HepG2 (cell line): ENCODE results near the gene GLI3. TPM values are rescaled to one million over a fixed set of nuclear protein-coding genes. Genes with fewer than 3 reads are reported as not detected.

ENCODE experiments used
- ATAC-seq: fragments of 200-7000 bp; cut with Tn5 transposase; 3 replicates; pipeline ENCODE4 v1.9.1; 2020; ENCODE audit warnings: mild to moderate bottlenecking, moderate library complexity
- BruUV-seq: library from RNA; stranded (reverse); fragments of 400-500 nt; replicated peaks from 2 replicates; lab custom pipeline; 2021; lab: Mats Ljungman, UMichigan
- CTCF ChIA-PET: fragments of 300-600 bp; formaldehyde crosslinking; extraction: SDS; loops from one replicate; lab custom pipeline; 2021; ENCODE audit warnings: low total read pairs, inconsistent platforms, low intra/inter-chr PET ratio; lab: Yijun Ruan, JAX
- POLR2A ChIA-PET: fragments of 350-600 bp; sonication (Branson Sonifier 250); formaldehyde crosslinking; loops from one replicate; lab custom pipeline; 2020; ENCODE audit warnings: antibody characterized with exemption, inconsistent platforms; lab: Yijun Ruan, JAX
- DNase-seq: peaks from one replicate; pipeline ENCODE4 v3.0.0-alpha.2; 2015; ENCODE audit warnings: low spot score
- FAIRE-seq: peaks from 3 replicates; lab custom pipeline; 2011; peaks lifted over from hg19 to GRCh38; lab: Jason Lieb, UNC
- H2AFZ ChIP-seq: one replicate; pipeline ENCODE4 v1.6.1; 2011; ENCODE audit warnings: low read length, inconsistent platforms
- H3K27ac ChIP-seq: fragments of 300-600 bp; 3 replicates; pipeline ENCODE4 v1.8.0; 2011; ENCODE audit warnings: mixed run types, mild to moderate bottlenecking, mixed read lengths, low read length, inconsistent platforms; ENCODE audit not compliant: insufficient read depth; ENCODE audit errors: extremely low read length
- H3K27me3 ChIP-seq, 2 experiments: fragments of 200-600 bp in 1 of 2; 2 replicates in 1 of 2; 3 replicates in 1 of 2; pipeline versions ENCODE4 v1.6.0 to v1.8.0; 2011; ENCODE audit warnings: low read length in 2 of 2, mild to moderate bottlenecking in 2 of 2, moderate library complexity in 2 of 2, inconsistent platforms in 1 of 2; ENCODE audit not compliant: insufficient read depth in 2 of 2, control insufficient read depth in 1 of 2
- H3K36me3 ChIP-seq, 2 experiments: fragments of 200-600 bp in 1 of 2; replicated peaks in 1 of 2; 2 replicates in 1 of 2; 3 replicates in 1 of 2; pipeline versions ENCODE4 v1.5.1 to v1.8.0; 2011; ENCODE audit warnings: low read length in 2 of 2, inconsistent platforms in 1 of 2; ENCODE audit not compliant: insufficient read depth in 2 of 2, control insufficient read depth in 1 of 2
- H3K4me1 ChIP-seq: 2 replicates; pipeline ENCODE4 v1.5.1; 2012; ENCODE audit warnings: low read length, inconsistent platforms; ENCODE audit not compliant: insufficient read depth
- H3K4me2 ChIP-seq: 2 replicates; pipeline ENCODE4 v1.6.0; 2011; ENCODE audit warnings: low read depth, low read length, inconsistent platforms
- H3K4me3 ChIP-seq, 3 experiments: fragments of 200-600 bp in 1 of 3; sonication (generic), shearing (Covaris generic) in 1 of 3; replicated peaks in 1 of 3; 2 replicates each; pipeline ENCODE4 v1.5.1; 2011 to 2016; ENCODE audit warnings: low read length in 3 of 3, inconsistent platforms in 2 of 3, low read depth in 2 of 3, mild to moderate bottlenecking in 2 of 3, control low read depth in 1 of 3, mixed read lengths in 1 of 3; ENCODE audit not compliant: insufficient read depth in 1 of 3
- H3K79me2 ChIP-seq: one replicate; pipeline ENCODE4 v1.6.1; 2011; ENCODE audit warnings: low read length, inconsistent platforms; ENCODE audit not compliant: insufficient read depth
- H3K9ac ChIP-seq: 2 replicates; pipeline ENCODE4 v1.6.0; 2011; ENCODE audit warnings: mild to moderate bottlenecking, low read depth, low read length, inconsistent platforms; ENCODE audit not compliant: insufficient read depth
- H3K9me3 ChIP-seq: 2 replicates; pipeline ENCODE4 v1.5.1; 2012; ENCODE audit warnings: mild to moderate bottlenecking, low read length
- H4K20me1 ChIP-seq: 2 replicates; pipeline ENCODE4 v1.6.0; 2011; ENCODE audit warnings: inconsistent platforms, mild to moderate bottlenecking, low read length, moderate library complexity; ENCODE audit not compliant: insufficient read depth
- HDAC2 ChIP-seq: sonication (generic); formaldehyde crosslinking; IDR thresholded peaks from 2 replicates; pipeline ENCODE4 v1.4.0; 2020; ENCODE audit warnings: missing genetic modification reagents
- JUN ChIP-seq: sonication (generic); formaldehyde crosslinking; IDR thresholded peaks from 2 replicates; pipeline ENCODE4 v1.4.0; 2020; ENCODE audit warnings: mild to moderate bottlenecking, missing genetic modification reagents
- KAT2B ChIP-seq: fragments of 150-350 bp; IDR thresholded peaks from 2 replicates; pipeline ENCODE4 v1.6.1; 2014; ENCODE audit warnings: low read depth, low read length, borderline replicate concordance
- KAT7 ChIP-seq: IDR thresholded peaks from 2 replicates; pipeline ENCODE4 v1.6.1; 2018; ENCODE audit warnings: borderline replicate concordance, missing compliant biosample characterization
- KAT8 ChIP-seq: IDR thresholded peaks from 2 replicates; pipeline ENCODE4 v1.6.1; 2016; ENCODE audit warnings: missing genetic modification reagents, missing compliant biosample characterization
- NFIC ChIP-seq: IDR thresholded peaks from 2 replicates; pipeline ENCODE4 v1.6.1; 2012; ENCODE audit warnings: mild to moderate bottlenecking, low read length, inconsistent platforms
- NR0B2 ChIP-seq: sonication (generic); formaldehyde crosslinking; IDR thresholded peaks from 2 replicates; pipeline ENCODE4 v1.4.0; 2020; ENCODE audit warnings: mild to moderate bottlenecking, missing genetic modification reagents
- RBM39 ChIP-seq: fragments of 200-400 bp; formaldehyde crosslinking; IDR thresholded peaks from one replicate; pipeline ENCODE4 v1.6.1; 2018; ENCODE audit warnings: antibody characterized with exemption, mild to moderate bottlenecking, low read depth, low read length; ENCODE audit not compliant: poor library complexity, severe bottlenecking
- WGBS: methylation state at CpG from one replicate; pipeline ENCODE4 v1.1.6; 2017; ENCODE audit warnings: low lambda C conversion rate; 5-methylcytosine and 5-hydroxymethylcytosine counted together
- in situ Hi-C: cut with HindIII; loops from 2 replicates; pipeline ENCODE4 v1.10.0; 2017; ENCODE audit warnings: low pct_unique_long_range_greater_than_20kb; ENCODE audit not compliant: extremely low pct_ligation_motif_present
- intact Hi-C: fragments of 100-400 bp; cut with micrococcal nuclease; formaldehyde crosslinking; loops from one replicate; pipeline ENCODE4 v1.10.0; 2022; ENCODE audit not compliant: unreplicated experiment
- polyA plus RNA-seq, 8 experiments: library from polyadenylated mRNA; depleted of rRNA in 3 of 8; stranded (reverse) in 7 of 8; unstranded in 1 of 8; fragments of >200 nt; fragmentation: Illumina TruSeq in 4 of 8; extraction: Trizol in 4 of 8; gene quantifications; 2 replicates each; pipeline versions ENCODE4 v1.2.1 to v1.2.3, GENCODE V29; 2011 to 2016; ENCODE audit warnings: low read depth in 4 of 8, missing spikeins in 1 of 8, mixed read lengths in 1 of 8; ENCODE audit not compliant: insufficient read depth in 1 of 8
- small RNA-seq, 3 experiments: library from RNA; depleted of rRNA; stranded (forward); fragments of <200 nt; gene quantifications; one replicate each; pipeline ENCODE3, GENCODE V24; 2012; ENCODE audit warnings: low read depth in 2 of 3, low replicate concordance in 1 of 3; ENCODE audit not compliant: insufficient read length in 3 of 3, insufficient read depth in 2 of 3
- total RNA-seq, 5 experiments: library from RNA; depleted of rRNA; stranded (reverse); fragments of >200 nt; fragmentation: Illumina TruSeq; extraction: Trizol; gene quantifications; 2 replicates each; pipeline ENCODE4 v1.2.3, GENCODE V29; 2016; ENCODE audit warnings: low read depth in 1 of 5

GLI3 gene
- total and polyA plus RNA-seq, 2 of the 13 experiments (the other 11 are each of a cell fraction or from before 2014, with no cell fraction given) = not detected

GRCh38 chr7:41911792-41912191, 325.2 kb downstream of the GLI3 start:
- WGBS = 41% methylated on average over 2 of the region's 2 CpGs
- no TSS peak for BruUV-seq
- intact Hi-C loops = loop anchor here (2.0 kb wide), 1 partner anchor 73 kb away; no protein-coding TSS in a partner anchor

More at GRCh38 chr7:41911792-41912191, 325.2 kb downstream of the GLI3 start:
- H3K79me2 ChIP-seq = no peaks in the 10 kb centered on the region
- H3K4me1 ChIP-seq = no peaks in the 10 kb centered on the region
- no peaks in the 10 kb centered on the region for H3K36me3 ChIP-seq
- POLR2A ChIA-PET = no interaction called here
- no peak for DNase-seq
- H3K27me3 ChIP-seq = no peaks in the 10 kb centered on the region
- no peak overlapping the region for H2AFZ ChIP-seq
- TF ChIP-seq JUN (CRISPR knock-in tag) (no peak), KAT7 (no peak), HDAC2 (CRISPR knock-in tag) (no peak), KAT2B (no peak), KAT8 (CRISPR knock-in tag) (no peak), NFIC (no peak), NR0B2 (CRISPR knock-in tag) (no peak), RBM39 (no peak)
- TF ChIP-seq, all 625 proteins: peak for 0
- no peaks in the 10 kb centered on the region for H4K20me1 ChIP-seq
- in situ Hi-C loops = no loop called here
- H3K9ac ChIP-seq = no peak overlapping the region
- CTCF ChIA-PET = no interaction called here
- no peak overlapping the region for H3K4me3 ChIP-seq
- H3K27ac ChIP-seq = no peak overlapping the region
- H3K9me3 ChIP-seq = no peaks in the 10 kb centered on the region
- H3K4me2 ChIP-seq = no peak overlapping the region
- no peak for FAIRE-seq
- ATAC-seq = no peak

Small RNA genes lying within 50 kb of the gene (small RNA-seq; reads per million reads assigned to genes)
- 0 reads per million in 3 experiments for gene HMGN2P30
